KMS-11 (cell line): ENCODE measurements around the gene NKX1-1.

Experiments used
- H2AFZ ChIP-seq: fragments of 200-600 bp; sonication (generic); 2 replicates; pipeline ENCODE4 v1.6.1; 2016; ENCODE audit warnings: antibody characterized with exemption, mixed run types, low read depth
- H3K27ac ChIP-seq: fragments of 200-600 bp; sonication (generic); 2 replicates; pipeline ENCODE4 v1.6.1; 2016; ENCODE audit warnings: mild to moderate bottlenecking, mixed run types
- H3K27me3 ChIP-seq: fragments of 200-600 bp; sonication (generic); 2 replicates; pipeline ENCODE4 v1.6.1; 2017; ENCODE audit warnings: mild to moderate bottlenecking, low read depth, mixed run types, moderate library complexity; ENCODE audit not compliant: insufficient read depth
- H3K36me3 ChIP-seq: fragments of 200-600 bp; sonication (generic); 2 replicates; pipeline ENCODE4 v1.6.1; 2017; ENCODE audit warnings: mild to moderate bottlenecking, mixed run types; ENCODE audit not compliant: insufficient read depth
- H3K4me1 ChIP-seq: fragments of 200-600 bp; sonication (generic); 2 replicates; pipeline ENCODE4 v1.6.1; 2016; ENCODE audit warnings: mild to moderate bottlenecking, low read depth, mixed run types; ENCODE audit not compliant: poor library complexity, severe bottlenecking
- H3K4me2 ChIP-seq: fragments of 200-600 bp; sonication (generic); 2 replicates; pipeline ENCODE4 v1.7.0; 2016; ENCODE audit warnings: mild to moderate bottlenecking, mixed run types
- H3K4me3 ChIP-seq: fragments of 200-600 bp; sonication (generic); IDR thresholded peaks from 2 replicates; pipeline ENCODE4 v1.6.1; 2017; ENCODE audit warnings: low read depth, low read length, mixed read lengths; ENCODE audit not compliant: insufficient read depth
- H3K79me2 ChIP-seq: fragments of 200-600 bp; sonication (generic); 2 replicates; pipeline ENCODE4 v1.6.1; 2016; ENCODE audit warnings: low read depth, mixed run types; ENCODE audit not compliant: insufficient read depth
- H3K9ac ChIP-seq: fragments of 200-600 bp; sonication (generic); 2 replicates; pipeline ENCODE4 v1.6.1; 2016; ENCODE audit warnings: mild to moderate bottlenecking, mixed run types
- H4K20me1 ChIP-seq: fragments of 200-600 bp; sonication (generic); 2 replicates; pipeline ENCODE4 v1.6.1; 2016; ENCODE audit warnings: mild to moderate bottlenecking, mixed run types; ENCODE audit not compliant: insufficient read depth
- CTCF ChIP-seq: fragments of 200-600 bp; sonication (generic); conservative IDR thresholded peaks from 2 replicates; pipeline ENCODE4 v1.6.1; 2017; ENCODE audit warnings: low read depth, mild to moderate bottlenecking, antibody characterized with exemption, low read length, moderate library complexity, mixed read lengths

Gene NKX1-1

DNA sequence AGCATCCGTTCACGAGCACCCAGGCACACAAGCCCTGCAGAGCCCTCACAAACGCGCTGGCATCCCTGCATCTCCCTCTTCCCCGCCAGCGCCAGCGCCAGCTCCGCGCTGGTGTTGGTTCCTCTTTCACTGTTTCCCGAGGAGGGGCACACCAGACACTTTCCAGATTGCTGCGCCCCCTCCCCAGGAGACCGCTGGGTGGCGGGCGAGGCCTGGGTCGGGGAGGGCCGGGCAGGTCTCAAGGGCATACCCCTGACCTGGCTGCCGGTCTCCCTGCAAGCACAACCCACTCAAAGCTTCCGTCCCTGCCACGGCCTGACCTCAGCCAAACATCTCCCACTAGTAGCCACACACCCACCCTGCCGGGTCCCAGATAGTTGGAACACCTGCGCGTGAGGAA is 2.2 kb upstream of the NKX1-1 start:
- Histone ChIP-seq H3K36me3 (no peaks in the 10 kb centered on the region), H3K27ac (no peak overlapping the region), H2AFZ (no peak overlapping the region), H3K9ac (no peak overlapping the region), H4K20me1 (no peaks in the 10 kb centered on the region), H3K4me2 (no peak overlapping the region), H3K27me3 (no peaks in the 10 kb centered on the region), H3K4me3 (no peak overlapping the region), H3K79me2 (no peaks in the 10 kb centered on the region), H3K4me1 (no peaks in the 10 kb centered on the region)
- TF ChIP-seq CTCF: no peak

DNA sequence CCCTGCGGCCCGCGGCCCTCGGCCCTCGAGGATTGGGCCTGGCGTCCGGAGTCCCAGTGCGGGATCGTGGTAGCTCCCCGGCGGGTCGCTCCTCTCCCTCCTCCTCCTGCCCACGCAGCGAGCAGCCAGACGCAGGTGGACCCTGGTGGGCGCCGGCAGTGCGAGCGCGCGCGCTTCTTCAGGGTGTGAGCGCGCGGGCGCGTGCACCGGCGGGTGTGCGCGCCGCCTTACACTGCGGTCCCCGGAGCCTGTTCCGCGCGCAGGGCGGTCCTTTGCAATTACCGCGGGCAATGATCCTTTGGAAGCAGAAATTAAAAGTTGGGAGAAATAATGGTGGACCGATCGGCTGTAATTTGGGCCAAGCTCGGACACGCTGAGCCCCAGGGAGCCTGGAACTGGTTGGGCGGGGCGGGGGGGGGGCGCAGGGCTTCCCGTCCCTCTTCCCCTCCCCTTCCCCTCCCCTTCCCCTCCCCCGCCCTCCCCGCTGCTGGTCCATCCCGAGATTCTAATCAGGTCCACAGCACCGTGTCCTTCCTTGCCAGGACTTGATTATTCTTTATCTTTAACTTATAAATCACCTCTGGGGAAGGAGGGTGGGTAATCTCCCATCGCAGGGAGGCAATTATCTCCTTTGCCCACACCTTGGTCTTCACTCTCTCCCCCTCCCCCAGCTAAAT is 1.6 kb upstream of the NKX1-1 start:
- no peaks in the 10 kb centered on the region for H3K36me3 ChIP-seq
- no peaks in the 10 kb centered on the region for H3K4me1 ChIP-seq
- TF ChIP-seq CTCF: no peak
- no peaks in the 10 kb centered on the region for H3K27me3 ChIP-seq
- H3K9ac ChIP-seq: no peak overlapping the region
- no peak overlapping the region for H3K4me3 ChIP-seq
- H3K4me2 ChIP-seq: no peak overlapping the region
- H2AFZ ChIP-seq: no peak overlapping the region
- H4K20me1 ChIP-seq: no peaks in the 10 kb centered on the region
- H3K27ac ChIP-seq: no peak overlapping the region
- H3K79me2 ChIP-seq: no peaks in the 10 kb centered on the region

DNA sequence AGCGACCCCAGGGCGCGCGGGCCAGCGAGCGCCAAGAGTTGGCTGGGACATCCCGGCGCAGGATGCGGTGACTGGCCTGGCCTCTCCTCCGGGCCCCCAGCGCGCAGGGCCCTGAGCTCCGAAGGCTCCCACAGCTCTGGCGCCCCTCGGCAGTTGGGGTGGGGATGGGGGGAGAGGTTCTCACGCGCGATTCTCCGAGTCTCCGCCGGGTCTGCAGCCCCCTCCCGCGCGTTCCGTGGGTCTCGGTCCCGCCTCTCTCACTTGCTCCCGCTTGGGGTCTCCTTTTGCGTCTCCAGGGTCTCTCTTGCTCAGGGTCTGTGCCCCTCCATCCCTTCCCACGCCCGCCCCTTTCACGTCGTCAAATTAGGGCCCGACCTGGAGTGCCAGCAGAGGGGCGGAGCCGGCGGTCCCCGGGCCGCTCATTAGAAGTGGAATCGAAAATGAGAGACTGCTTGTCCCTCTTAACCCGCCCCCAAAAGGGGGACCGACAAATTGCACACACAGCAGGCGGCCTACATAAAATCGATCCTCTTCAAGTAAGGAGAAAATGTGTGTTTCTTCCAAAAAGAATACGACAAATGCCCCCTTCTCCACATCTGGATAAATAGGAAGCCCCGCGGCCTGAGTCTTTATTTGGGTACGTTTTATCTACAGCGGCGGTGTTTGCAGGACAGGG is 877 bp upstream of the NKX1-1 start:
- H2AFZ ChIP-seq: no peak overlapping the region
- H3K27ac ChIP-seq: no peak overlapping the region
- H3K4me3 ChIP-seq: no peak overlapping the region
- no peaks in the 10 kb centered on the region for H3K79me2 ChIP-seq
- no peaks in the 10 kb centered on the region for H3K27me3 ChIP-seq
- no peaks in the 10 kb centered on the region for H3K36me3 ChIP-seq
- TF ChIP-seq CTCF: no peak
- no peaks in the 10 kb centered on the region for H4K20me1 ChIP-seq
- H3K9ac ChIP-seq: no peak overlapping the region
- H3K4me2 ChIP-seq: no peak overlapping the region
- no peaks in the 10 kb centered on the region for H3K4me1 ChIP-seq

DNA sequence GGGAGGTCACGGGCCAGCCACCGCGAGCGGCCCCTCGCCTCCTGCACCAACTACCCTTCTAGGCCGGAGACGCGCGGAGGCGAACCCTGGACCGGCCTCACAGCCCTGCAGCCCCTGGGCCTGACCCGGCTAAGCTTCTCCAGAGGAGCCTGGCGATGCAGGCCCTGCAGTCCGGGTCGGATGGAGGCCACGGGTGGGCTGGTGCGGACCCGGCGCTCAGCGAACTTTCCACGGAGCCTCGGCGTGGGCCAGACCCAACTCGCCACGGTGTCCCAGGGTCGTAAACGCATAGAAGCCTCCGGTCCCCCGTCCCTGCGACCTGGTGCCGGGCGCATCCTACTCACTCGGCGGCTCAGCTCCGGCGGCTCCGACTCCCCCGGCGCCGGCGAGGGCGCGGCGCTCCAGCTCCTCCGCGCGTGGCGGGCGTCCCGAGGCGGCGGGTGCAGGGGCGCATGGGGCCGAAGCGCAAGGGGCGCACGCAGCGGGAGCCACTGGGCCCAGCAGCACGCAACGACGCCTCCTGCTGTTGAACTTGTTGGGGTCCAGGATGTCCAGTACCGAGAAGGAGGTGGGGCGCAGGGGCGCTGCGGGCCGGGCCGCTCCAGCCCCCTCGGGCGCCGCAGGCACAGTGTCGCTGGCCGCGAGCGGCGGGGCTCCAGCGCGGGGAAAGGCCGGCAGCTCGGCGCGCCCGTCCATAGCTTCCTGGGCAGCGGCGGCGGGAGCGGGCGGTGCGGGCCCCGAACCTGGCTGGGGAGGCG is 427 bp downstream of the NKX1-1 start:
- Histone ChIP-seq H3K27ac (no peak overlapping the region), H3K27me3 (no peaks in the 10 kb centered on the region), H3K79me2 (no peaks in the 10 kb centered on the region), H4K20me1 (no peaks in the 10 kb centered on the region), H3K4me3 (no peak overlapping the region), H3K9ac (no peak overlapping the region), H2AFZ (no peak overlapping the region), H3K4me1 (no peaks in the 10 kb centered on the region), H3K36me3 (no peaks in the 10 kb centered on the region), H3K4me2 (no peak overlapping the region)
- no peak for TF ChIP-seq CTCF
